GM12891 (cell line): Measurements from ENCODE around the gene HKDC1.
"Not testable (repeated sequence)": the region's sequence is repeated elsewhere in the genome, so short reads cannot be mapped to it uniquely, and the experiment has no call there.

ENCODE experiments used
- DNase-seq: peaks from one replicate; pipeline ENCODE4 v3.0.0; 2011; ENCODE audit warnings: low spot score; ENCODE audit not compliant: insufficient read length
- FAIRE-seq: peaks from 2 replicates; lab custom pipeline; 2011; peaks lifted over from hg19 to GRCh38; lab: Jason Lieb, UNC
- PAX5 ChIP-seq: IDR thresholded peaks from 2 replicates; pipeline ENCODE4 v1.6.1; 2011; ENCODE audit warnings: low read length, moderate library complexity, mild to moderate bottlenecking; ENCODE audit not compliant: insufficient read depth, severe bottlenecking
- POLR2A ChIP-seq: IDR thresholded peaks from 2 replicates; pipeline ENCODE4 v1.6.1; 2011; ENCODE audit warnings: low read depth, low read length, control low read depth
- POLR2AphosphoS5 ChIP-seq: IDR thresholded peaks from 2 replicates; pipeline ENCODE4 v1.6.1; 2011; ENCODE audit warnings: low read depth, low read length, control low read depth
- POU2F2 ChIP-seq: IDR thresholded peaks from 2 replicates; pipeline ENCODE4 v1.6.1; 2011; ENCODE audit warnings: low read depth, mild to moderate bottlenecking, control low read depth, low read length, moderate library complexity
- SPI1 ChIP-seq: IDR thresholded peaks from 2 replicates; pipeline ENCODE4 v1.6.1; 2011; ENCODE audit warnings: low read depth, low read length, control low read depth
- TAF1 ChIP-seq: IDR thresholded peaks from 2 replicates; pipeline ENCODE4 v1.6.1; 2011; ENCODE audit warnings: low read depth, low read length, control low read depth

Gene HKDC1

GRCh38 chr10:69276503-69276902, 56.4 kb downstream of the HKDC1 start:
- TF ChIP-seq PAX5 (no peak), SPI1 (no peak), POU2F2 (no peak), TAF1 (no peak), POLR2A (no peak), POLR2AphosphoS5 (no peak)
- no peak for FAIRE-seq
- DNase-seq = no peak

DNA sequence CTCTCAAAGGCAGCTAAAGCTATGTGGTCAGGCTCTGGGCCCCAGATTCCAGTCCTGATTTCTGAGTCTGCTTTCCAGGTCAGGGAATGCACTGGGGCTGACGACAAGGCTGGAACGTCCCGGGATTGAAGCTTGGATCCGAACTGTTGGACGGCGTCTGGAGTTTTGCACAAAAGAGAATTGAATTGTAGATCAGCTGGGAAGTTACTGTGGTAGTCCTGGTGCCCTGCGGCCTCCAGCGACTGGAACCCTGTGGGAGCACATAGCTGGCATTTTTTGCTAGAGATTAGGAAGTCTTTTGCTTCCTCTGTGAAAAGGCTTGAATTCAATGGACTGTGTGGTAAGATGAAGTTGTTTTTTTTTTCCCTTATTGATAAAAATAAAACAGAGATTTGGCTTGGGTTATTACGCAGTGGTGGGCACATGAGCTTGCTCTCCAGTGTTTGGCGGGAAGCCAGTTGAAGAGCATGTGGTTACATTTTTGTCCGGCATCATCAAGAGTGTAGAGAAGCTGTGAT, 58.4 kb downstream of the HKDC1 start, which contains the start of gene HK1:
HK1 (plus strand) TSS at position 51 of the 518 bp plus-strand sequence.
- TF ChIP-seq POLR2AphosphoS5 (no peak), POLR2A (no peak), PAX5 (no peak), TAF1 (no peak), POU2F2 (no peak), SPI1 (no peak)
- FAIRE-seq = no peak
- DNase-seq = no peak

DNA sequence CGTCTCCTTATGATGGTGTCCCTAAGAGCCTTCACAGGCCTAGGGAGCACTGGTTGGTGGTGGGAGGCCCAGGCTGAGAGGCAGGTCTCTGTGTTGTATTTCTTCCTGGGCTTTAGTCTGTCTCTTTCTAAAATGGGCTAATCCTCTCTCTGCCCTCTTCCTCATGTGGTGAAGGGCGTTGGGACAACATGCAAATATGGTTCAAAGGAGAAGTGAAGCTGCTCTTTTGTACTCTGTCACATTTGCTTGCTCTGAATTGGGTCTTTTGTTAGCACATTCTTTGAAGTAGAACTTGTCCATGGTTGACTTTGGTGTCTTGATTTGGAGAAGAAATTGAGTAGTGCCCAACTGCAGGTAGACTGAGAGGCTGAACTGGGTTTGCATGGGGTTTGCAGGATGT, 59.0 kb downstream of the HKDC1 start:
- TF ChIP-seq SPI1 (0 out of 2 replicates have a peak, but pooled peaks have one; percentile 13), PAX5 (no peak)
- DNase-seq (no peak), FAIRE-seq (no peak)

- TF ChIP-seq POLR2AphosphoS5 = no peak
- FAIRE-seq (no peak), DNase-seq (no peak)
Measured at GRCh38 chr10:69281507-69282413, 61.6 kb downstream of the HKDC1 start.

DNA sequence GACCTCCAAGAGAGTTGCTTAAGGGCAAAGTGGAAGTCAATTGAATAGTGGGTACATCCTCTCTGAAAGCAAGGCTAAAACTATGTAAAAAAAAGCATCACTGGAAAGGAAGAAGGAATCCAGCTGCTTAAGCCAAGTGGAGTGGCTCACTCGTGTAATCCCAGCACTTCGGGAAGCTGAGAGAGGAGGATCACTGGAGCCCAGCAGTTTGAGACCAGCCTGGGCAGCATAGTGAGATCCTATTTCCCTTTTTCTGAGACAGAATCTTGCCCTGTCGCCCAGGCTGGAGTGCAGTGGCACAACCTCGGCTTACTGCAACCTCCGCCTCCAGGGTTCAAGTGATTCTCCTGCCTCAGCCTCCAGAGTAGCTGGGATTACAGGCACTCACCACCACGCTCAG, 64.3 kb downstream of the HKDC1 start:
- not testable (repeated sequence) for FAIRE-seq, DNase-seq

- FAIRE-seq (no peak), DNase-seq (no peak)
- TF ChIP-seq POU2F2 (no peak), PAX5 (no peak), SPI1 (no peak), TAF1 (no peak), POLR2A (no peak), POLR2AphosphoS5 (no peak)
Measured at GRCh38 chr10:69285699-69286098, 65.6 kb downstream of the HKDC1 start.

GRCh38 chr10:69287181-69287580, 67.0 kb downstream of the HKDC1 start:
- DNase-seq (no peak), FAIRE-seq (no peak)
- TF ChIP-seq TAF1 = no peak
- TF ChIP-seq POLR2A = no peak
- TF ChIP-seq SPI1 = no peak
- no peak for TF ChIP-seq POLR2AphosphoS5
- TF ChIP-seq POU2F2 = no peak

DNA sequence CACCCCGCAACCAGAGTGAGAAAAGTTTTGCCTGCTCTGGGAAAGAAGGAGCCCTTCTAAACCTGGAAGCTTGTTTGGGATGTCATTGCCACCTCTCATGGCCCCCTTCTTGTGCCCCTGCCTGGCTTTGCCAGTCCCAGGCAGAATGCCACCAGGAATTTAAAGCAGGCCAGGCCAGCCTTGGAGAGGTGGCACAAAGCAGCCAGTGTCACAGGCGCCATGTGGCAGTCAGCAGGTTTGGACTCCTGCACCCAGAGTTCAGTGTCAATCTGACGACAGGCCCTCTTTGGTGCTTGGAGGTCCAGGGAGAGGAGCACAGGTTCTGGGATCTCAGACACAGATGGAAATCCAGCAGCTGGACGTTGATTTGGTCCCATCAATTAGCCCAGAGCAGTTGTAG, 70.9 kb downstream of the HKDC1 start:
- DNase-seq (no peak), FAIRE-seq (no peak)
- TF ChIP-seq PAX5 (no peak), POU2F2 (no peak), TAF1 (no peak), SPI1 (no peak), POLR2AphosphoS5 (no peak), POLR2A (no peak)

DNA sequence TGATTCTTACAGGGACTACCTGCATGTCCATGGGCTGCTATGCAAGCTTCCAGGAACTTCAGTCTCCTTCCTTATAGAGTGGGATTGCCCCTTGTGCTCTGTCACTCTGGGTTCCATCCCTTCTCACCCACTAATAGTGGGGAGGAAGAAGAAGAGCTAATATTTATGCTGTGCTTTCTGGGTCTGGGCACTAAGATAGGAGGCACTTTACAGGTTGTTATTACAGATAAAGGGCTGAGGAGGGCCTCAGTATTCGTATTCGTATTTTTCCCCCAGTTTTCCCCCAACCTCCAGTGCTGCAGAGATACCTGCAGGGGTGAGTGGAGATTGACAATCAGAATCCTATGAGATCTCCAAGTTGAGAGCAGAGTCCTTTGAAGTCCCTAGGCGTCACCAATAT, 72.3 kb downstream of the HKDC1 start:
- TF ChIP-seq SPI1 = no peak
- no peak for TF ChIP-seq PAX5
- no peak for TF ChIP-seq TAF1
- TF ChIP-seq POLR2AphosphoS5 = no peak
- TF ChIP-seq POLR2A = no peak
- no peak for TF ChIP-seq POU2F2
- no peak for DNase-seq
- no peak for FAIRE-seq

- TF ChIP-seq TAF1 (no peak), POLR2A (no peak), PAX5 (no peak), POLR2AphosphoS5 (no peak), POU2F2 (no peak), SPI1 (no peak)
Measured at GRCh38 chr10:69295027-69295636, 75.0 kb downstream of the HKDC1 start.

More at GRCh38 chr10:69295027-69295636, 75.0 kb downstream of the HKDC1 start:
- no peak for DNase-seq
- FAIRE-seq = no peak
